ENCODE data around the gene P2RY6. TPM values are rescaled to one million over a fixed set of nuclear protein-coding genes. Genes with fewer than 3 reads are reported as not detected.

Gene P2RY6
- total and polyA plus RNA-seq, 5 donors from 2014 or later: not detected

- H3K9me3 Mint-ChIP-seq: peaks cover 0 to 3% (median 0%) of the 10 kb centered on the region in 7 donors
- no peak overlapping the region for H3K27ac Mint-ChIP-seq
- Histone ChIP-seq H3K27ac (ENCODE audit: insufficient read depth, low read length, poor library complexity, severe bottlenecking) (no peak overlapping the region), H3K4me3 (ENCODE audit: low read depth, low read length) (no peak overlapping the region), H3K4me1 (ENCODE audit: control insufficient read depth, insufficient read depth, low read length, poor library complexity, severe bottlenecking) (no peaks in the 10 kb centered on the region), H3K36me3 (ENCODE audit: control insufficient read depth, insufficient read depth, low read length) (no peaks in the 10 kb centered on the region), H3K9me3 (ENCODE audit: control insufficient read depth in 2 of 2, low read length in 2 of 2) (no peaks in the 10 kb centered on the region), H3K27me3 (ENCODE audit: control insufficient read depth, insufficient read depth, low read length) (peaks cover 11% of the 10 kb centered on the region)
- H3K36me3 Mint-ChIP-seq: no peaks in the 10 kb centered on the region
- no peak overlapping the region for H3K4me3 Mint-ChIP-seq
- no peak for DNase-seq
- peaks cover 28% of the 10 kb centered on the region for H3K27me3 Mint-ChIP-seq
- no peak for ATAC-seq (ENCODE audit: low read depth in 2 of 2)
- H3K4me1 Mint-ChIP-seq: no peaks in the 10 kb centered on the region
These were observed 12.6 kb upstream of the P2RY6 start for GRCh38 chr11:73259406-73260126.

- Mint-ChIP-seq H3K27ac (no peak overlapping the region), H3K4me1 (no peaks in the 10 kb centered on the region), H3K36me3 (no peaks in the 10 kb centered on the region)
These were observed 12.0 kb upstream of the P2RY6 start for GRCh38 chr11:73260127-73260457.

GRCh38 chr11:73262851-73263495 is 9.2 kb upstream of the P2RY6 start:
- H3K9me3 ChIP-seq (ENCODE audit: control insufficient read depth in 2 of 2, low read length in 2 of 2): no peaks in the 10 kb centered on the region
- no peaks in the 10 kb centered on the region for H3K36me3 Mint-ChIP-seq
- H3K27me3 Mint-ChIP-seq: peaks cover 39% of the 10 kb centered on the region
- H3K4me3 Mint-ChIP-seq: no peak overlapping the region
- no peaks in the 10 kb centered on the region for H3K36me3 ChIP-seq (ENCODE audit: control insufficient read depth, insufficient read depth, low read length)
- no peak for ATAC-seq (ENCODE audit: low read depth in 2 of 2)
- H3K9me3 Mint-ChIP-seq: peaks cover 0 to 5% (median 0%) of the 10 kb centered on the region in 7 donors
- no peaks in the 10 kb centered on the region for H3K4me1 ChIP-seq (ENCODE audit: control insufficient read depth, insufficient read depth, low read length, poor library complexity, severe bottlenecking)
- H3K27ac ChIP-seq (ENCODE audit: insufficient read depth, low read length, poor library complexity, severe bottlenecking): no peak overlapping the region
- no peak for DNase-seq
- H3K4me3 ChIP-seq (ENCODE audit: low read depth, low read length): no peak overlapping the region
- H3K4me1 Mint-ChIP-seq: no peaks in the 10 kb centered on the region
- peaks cover 11% of the 10 kb centered on the region for H3K27me3 ChIP-seq (ENCODE audit: control insufficient read depth, insufficient read depth, low read length)
- H3K27ac Mint-ChIP-seq: no peak overlapping the region

More at GRCh38 chr11:73260127-73260457, 12.0 kb upstream of the P2RY6 start:
- H3K4me3 Mint-ChIP-seq: no peak overlapping the region
- Histone ChIP-seq H3K4me1 (ENCODE audit: control insufficient read depth, insufficient read depth, low read length, poor library complexity, severe bottlenecking) (no peaks in the 10 kb centered on the region), H3K36me3 (ENCODE audit: control insufficient read depth, insufficient read depth, low read length) (no peaks in the 10 kb centered on the region), H3K4me3 (ENCODE audit: low read depth, low read length) (no peak overlapping the region), H3K9me3 (ENCODE audit: control insufficient read depth in 2 of 2, low read length in 2 of 2) (no peaks in the 10 kb centered on the region), H3K27me3 (ENCODE audit: control insufficient read depth, insufficient read depth, low read length) (peaks cover 11% of the 10 kb centered on the region), H3K27ac (ENCODE audit: insufficient read depth, low read length, poor library complexity, severe bottlenecking) (no peak overlapping the region)
- H3K9me3 Mint-ChIP-seq: peaks cover 0 to 5% (median 0%) of the 10 kb centered on the region in 7 donors
- H3K27me3 Mint-ChIP-seq: peaks cover 33% of the 10 kb centered on the region
- DNase-seq (no peak), ATAC-seq (ENCODE audit: low read depth in 2 of 2) (no peak)

DNA sequence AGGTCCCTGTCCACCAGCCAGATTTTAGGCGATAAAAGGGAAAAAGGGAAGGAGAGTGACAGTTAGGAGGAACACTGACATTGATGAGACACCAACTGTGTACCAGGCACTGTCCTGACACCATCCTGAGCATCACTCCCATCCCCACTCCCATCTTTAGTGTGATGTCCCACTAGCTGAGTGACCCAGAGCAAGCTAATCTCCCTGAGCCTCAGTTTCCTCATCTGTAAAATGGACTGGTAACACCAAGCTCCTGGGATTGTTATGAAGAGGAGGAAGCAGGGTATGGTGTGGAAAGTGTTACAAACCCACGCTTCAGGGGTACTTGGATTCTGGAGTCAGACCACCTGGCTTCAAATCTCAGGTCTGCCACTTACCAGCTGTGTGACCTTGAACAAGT is 8.5 kb upstream of the P2RY6 start:
- Histone ChIP-seq H3K27ac (ENCODE audit: insufficient read depth, low read length, poor library complexity, severe bottlenecking) (no peak overlapping the region), H3K9me3 (ENCODE audit: control insufficient read depth in 2 of 2, low read length in 2 of 2) (no peaks in the 10 kb centered on the region), H3K27me3 (ENCODE audit: control insufficient read depth, insufficient read depth, low read length) (peaks cover 11% of the 10 kb centered on the region), H3K4me3 (ENCODE audit: low read depth, low read length) (no peak overlapping the region), H3K36me3 (ENCODE audit: control insufficient read depth, insufficient read depth, low read length) (no peaks in the 10 kb centered on the region), H3K4me1 (ENCODE audit: control insufficient read depth, insufficient read depth, low read length, poor library complexity, severe bottlenecking) (no peaks in the 10 kb centered on the region)
- Mint-ChIP-seq H3K9me3 (peaks cover 0 to 5% (median 0%) of the 10 kb centered on the region in 7 donors), H3K36me3 (no peaks in the 10 kb centered on the region), H3K4me3 (no peak overlapping the region), H3K4me1 (no peaks in the 10 kb centered on the region), H3K27me3 (peaks cover 39% of the 10 kb centered on the region), H3K27ac (no peak overlapping the region)
- ATAC-seq (ENCODE audit: low read depth in 2 of 2): no peak
- no peak for DNase-seq

- Mint-ChIP-seq H3K4me1 (no peaks in the 10 kb centered on the region), H3K27ac (no peak overlapping the region), H3K27me3 (peaks cover 39% of the 10 kb centered on the region), H3K4me3 (no peak overlapping the region), H3K36me3 (no peaks in the 10 kb centered on the region), H3K9me3 (peaks cover 0 to 5% (median 0%) of the 10 kb centered on the region in 7 donors)
- Histone ChIP-seq H3K27ac (ENCODE audit: insufficient read depth, low read length, poor library complexity, severe bottlenecking) (no peak overlapping the region), H3K4me3 (ENCODE audit: low read depth, low read length) (no peak overlapping the region), H3K9me3 (ENCODE audit: control insufficient read depth in 2 of 2, low read length in 2 of 2) (no peaks in the 10 kb centered on the region), H3K27me3 (ENCODE audit: control insufficient read depth, insufficient read depth, low read length) (peaks cover 11% of the 10 kb centered on the region), H3K36me3 (ENCODE audit: control insufficient read depth, insufficient read depth, low read length) (no peaks in the 10 kb centered on the region), H3K4me1 (ENCODE audit: control insufficient read depth, insufficient read depth, low read length, poor library complexity, severe bottlenecking) (no peaks in the 10 kb centered on the region)
- no peak for ATAC-seq (ENCODE audit: low read depth in 2 of 2)
- DNase-seq: no peak
These were observed 6.8 kb upstream of the P2RY6 start for GRCh38 chr11:73265278-73265810.

GRCh38 chr11:73265853-73266645 is 6.1 kb upstream of the P2RY6 start:
- no peak for ATAC-seq (ENCODE audit: low read depth in 2 of 2)
- H3K4me3 ChIP-seq (ENCODE audit: low read depth, low read length): no peak overlapping the region
- no peak overlapping the region for H3K4me3 Mint-ChIP-seq
- H3K4me1 Mint-ChIP-seq: no peaks in the 10 kb centered on the region
- H3K27ac Mint-ChIP-seq: no peak overlapping the region
- H3K27ac ChIP-seq (ENCODE audit: insufficient read depth, low read length, poor library complexity, severe bottlenecking): no peak overlapping the region
- H3K4me1 ChIP-seq (ENCODE audit: control insufficient read depth, insufficient read depth, low read length, poor library complexity, severe bottlenecking): no peaks in the 10 kb centered on the region
- H3K9me3 Mint-ChIP-seq: peaks cover 0 to 5% (median 0%) of the 10 kb centered on the region in 7 donors
- no peaks in the 10 kb centered on the region for H3K9me3 ChIP-seq (ENCODE audit: control insufficient read depth in 2 of 2, low read length in 2 of 2)
- H3K36me3 ChIP-seq (ENCODE audit: control insufficient read depth, insufficient read depth, low read length): no peaks in the 10 kb centered on the region
- no peak for DNase-seq
- no peaks in the 10 kb centered on the region for H3K36me3 Mint-ChIP-seq
- H3K27me3 Mint-ChIP-seq: peaks cover 39% of the 10 kb centered on the region
- H3K27me3 ChIP-seq (ENCODE audit: control insufficient read depth, insufficient read depth, low read length): peaks cover 11% of the 10 kb centered on the region

- H3K27ac ChIP-seq (ENCODE audit: insufficient read depth, low read length, poor library complexity, severe bottlenecking): no peak overlapping the region
- H3K27me3 ChIP-seq (ENCODE audit: control insufficient read depth, insufficient read depth, low read length): peaks cover 11% of the 10 kb centered on the region
- ATAC-seq (ENCODE audit: low read depth in 2 of 2) (no peak), DNase-seq (no peak)
- no peaks in the 10 kb centered on the region for H3K4me1 ChIP-seq (ENCODE audit: control insufficient read depth, insufficient read depth, low read length, poor library complexity, severe bottlenecking)
- Mint-ChIP-seq H3K9me3 (peaks cover 0 to 5% (median 0%) of the 10 kb centered on the region in 7 donors), H3K27ac (no peak overlapping the region), H3K27me3 (peaks cover 39% of the 10 kb centered on the region), H3K4me1 (no peaks in the 10 kb centered on the region), H3K36me3 (no peaks in the 10 kb centered on the region), H3K4me3 (no peak overlapping the region)
- no peaks in the 10 kb centered on the region for H3K9me3 ChIP-seq (ENCODE audit: control insufficient read depth in 2 of 2, low read length in 2 of 2)
- H3K36me3 ChIP-seq (ENCODE audit: control insufficient read depth, insufficient read depth, low read length): no peaks in the 10 kb centered on the region
- no peak overlapping the region for H3K4me3 ChIP-seq (ENCODE audit: low read depth, low read length)
These were observed 5.5 kb upstream of the P2RY6 start for GRCh38 chr11:73266646-73267020.
